KOPT-K1 (cell line): Measurements from ENCODE around the gene ARHGEF10L.

Experiments used
- H3K27ac ChIP-seq: fragments of 200-600 bp; sonication (generic); 2 replicates; pipeline ENCODE4 v1.5.1; 2016; ENCODE audit warnings: antibody characterized with exemption, mild to moderate bottlenecking, low read depth, low read length; ENCODE audit not compliant: poor library complexity, severe bottlenecking
- H3K36me3 ChIP-seq: fragments of 200-600 bp; sonication (generic); 2 replicates; pipeline ENCODE4 v1.5.1; 2017; ENCODE audit warnings: antibody characterized with exemption, mild to moderate bottlenecking, low read length, moderate library complexity; ENCODE audit not compliant: insufficient read depth
- H3K9me3 ChIP-seq: fragments of 200-600 bp; sonication (generic); 2 replicates; pipeline ENCODE4 v1.5.1; 2017; ENCODE audit warnings: antibody characterized with exemption, low read length, mild to moderate bottlenecking; ENCODE audit not compliant: insufficient read depth, poor library complexity, severe bottlenecking

Gene ARHGEF10L

DNA sequence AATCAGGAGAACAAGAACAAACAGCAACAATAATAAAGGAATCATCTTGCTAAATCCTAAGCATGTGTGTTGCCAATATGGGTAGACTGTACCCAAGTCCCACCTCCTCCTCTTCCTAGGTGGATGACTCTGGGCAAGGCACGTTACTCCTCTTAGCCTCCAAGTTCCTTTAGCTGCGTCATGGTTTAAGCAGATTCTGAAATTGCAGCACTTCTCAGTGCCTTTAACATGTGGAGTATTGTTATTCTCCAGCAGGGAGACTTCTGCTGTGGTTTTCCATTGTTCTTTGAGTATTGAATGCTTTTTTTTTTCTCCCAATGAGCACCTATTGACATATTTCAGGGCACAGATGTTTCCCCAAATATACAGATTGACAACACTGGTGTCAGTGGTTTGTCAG lies 15.5 kb downstream of the ARHGEF10L start:
- no peaks in the 10 kb centered on the region for H3K9me3 ChIP-seq
- no peak overlapping the region for H3K27ac ChIP-seq
- no peaks in the 10 kb centered on the region for H3K36me3 ChIP-seq

DNA sequence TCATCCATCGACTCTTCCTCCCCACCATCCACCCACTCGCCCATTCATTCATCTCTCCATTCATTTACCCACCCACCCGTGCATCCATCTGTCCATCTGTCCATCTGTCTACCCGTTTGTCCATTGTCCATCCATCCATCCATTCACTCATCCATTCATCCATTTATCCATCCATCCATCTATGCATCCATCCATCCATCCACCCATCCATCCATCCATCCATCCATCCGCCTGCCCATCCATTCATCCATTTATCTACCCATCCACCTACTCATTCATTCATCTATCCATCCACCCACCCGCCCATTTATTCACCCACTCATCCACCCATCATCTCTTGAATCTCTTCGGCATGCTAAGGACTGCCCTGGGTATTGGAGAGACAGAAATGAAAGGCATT lies 18.5 kb downstream of the ARHGEF10L start:
- Histone ChIP-seq H3K27ac (no peak overlapping the region), H3K36me3 (no peaks in the 10 kb centered on the region), H3K9me3 (no peaks in the 10 kb centered on the region)

DNA sequence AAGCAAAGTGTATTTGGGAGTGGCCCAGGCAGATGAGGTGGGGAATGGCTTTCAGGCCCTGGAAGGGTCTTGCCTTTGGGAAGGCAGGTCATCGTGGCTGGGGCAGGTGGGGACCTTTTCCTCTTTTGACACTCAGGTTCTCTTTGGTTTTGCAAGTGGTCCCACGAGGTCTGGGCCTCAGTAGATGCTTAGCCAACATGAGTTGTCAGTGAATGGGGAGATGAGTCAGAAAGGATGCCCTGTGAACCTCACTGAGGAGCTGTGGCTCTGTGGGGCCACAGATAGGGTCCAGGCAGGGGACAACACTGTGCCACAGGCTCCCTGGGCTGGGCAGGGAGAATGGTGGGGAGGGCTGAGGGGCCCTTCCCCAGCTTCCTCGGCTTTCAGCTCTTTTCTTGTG lies 19.0 kb downstream of the ARHGEF10L start:
- no peak overlapping the region for H3K27ac ChIP-seq
- H3K9me3 ChIP-seq, result no peaks in the 10 kb centered on the region
- H3K36me3 ChIP-seq, result no peaks in the 10 kb centered on the region

DNA sequence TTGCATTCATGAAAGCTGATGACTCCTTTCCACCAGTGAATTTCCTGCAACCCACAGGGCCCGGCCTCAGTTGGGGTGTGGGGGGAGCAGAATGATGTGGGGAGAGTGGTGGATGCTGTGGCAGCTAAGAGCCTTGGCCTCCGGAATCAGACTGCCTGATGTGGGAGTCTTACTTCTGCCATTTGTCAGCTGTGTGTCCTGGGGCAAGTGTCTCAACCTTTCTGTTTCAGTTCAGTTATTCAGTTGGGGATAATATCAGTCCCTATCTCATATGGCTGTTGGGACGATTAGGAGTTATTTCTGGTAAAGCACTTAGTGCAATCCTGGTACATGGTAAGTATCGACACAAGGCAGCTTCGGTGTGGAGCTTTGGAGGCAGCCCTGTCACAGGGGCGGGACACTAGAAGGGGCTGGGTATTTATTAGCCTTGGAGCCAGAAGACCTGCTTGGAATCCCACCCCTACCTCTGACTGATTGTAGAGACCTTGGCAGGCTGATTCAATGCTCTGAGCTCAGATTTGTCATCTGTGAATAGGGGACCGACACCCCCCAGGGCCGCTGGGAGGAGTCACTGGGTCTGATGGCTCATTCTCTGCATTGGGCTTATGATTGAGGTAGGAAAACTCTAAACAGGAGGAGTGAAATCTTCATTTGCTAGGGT lies 19.6 kb downstream of the ARHGEF10L start:
- no peaks in the 10 kb centered on the region for H3K9me3 ChIP-seq
- no peak overlapping the region for H3K27ac ChIP-seq
- no peaks in the 10 kb centered on the region for H3K36me3 ChIP-seq

DNA sequence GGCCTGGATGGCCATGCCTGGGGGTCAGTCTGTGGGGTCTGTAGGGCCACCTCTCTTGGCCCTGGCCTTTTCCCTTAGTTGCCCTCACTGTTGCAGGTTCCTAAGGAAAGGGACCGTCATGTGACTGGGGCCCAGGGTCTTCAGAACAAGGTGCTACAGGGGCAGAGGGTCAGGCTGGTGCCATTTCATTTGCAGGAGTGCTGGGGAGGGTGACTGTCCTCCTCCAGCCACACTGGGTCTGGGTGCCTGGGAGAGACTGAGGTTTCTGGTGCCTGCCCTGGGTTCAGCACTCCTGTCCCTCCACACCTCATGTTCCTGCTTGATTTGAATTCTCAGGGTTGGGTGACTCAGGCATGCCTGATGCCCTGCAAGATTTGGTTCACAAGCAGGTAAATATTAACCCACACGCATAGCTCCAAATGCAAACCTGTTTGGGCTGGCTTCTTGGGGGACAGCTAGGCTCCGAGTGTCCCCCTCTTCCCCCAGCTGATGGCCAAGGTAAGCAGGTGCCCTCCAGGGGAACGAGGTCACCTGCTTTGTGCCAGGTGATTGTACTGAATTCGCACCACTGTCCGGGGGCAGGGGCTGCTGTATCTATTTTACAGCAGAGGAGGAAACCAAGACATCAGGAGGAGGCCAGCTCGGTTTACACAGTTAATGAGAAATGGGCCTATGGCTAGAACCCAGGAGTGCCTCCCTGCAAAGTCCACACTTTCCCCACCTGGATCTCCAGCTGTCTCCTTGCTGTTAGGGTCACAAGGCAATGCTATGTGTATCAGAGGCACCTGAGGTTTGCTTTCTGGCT lies 20.3 kb downstream of the ARHGEF10L start:
- Histone ChIP-seq H3K9me3 (no peaks in the 10 kb centered on the region), H3K27ac (no peak overlapping the region)

DNA sequence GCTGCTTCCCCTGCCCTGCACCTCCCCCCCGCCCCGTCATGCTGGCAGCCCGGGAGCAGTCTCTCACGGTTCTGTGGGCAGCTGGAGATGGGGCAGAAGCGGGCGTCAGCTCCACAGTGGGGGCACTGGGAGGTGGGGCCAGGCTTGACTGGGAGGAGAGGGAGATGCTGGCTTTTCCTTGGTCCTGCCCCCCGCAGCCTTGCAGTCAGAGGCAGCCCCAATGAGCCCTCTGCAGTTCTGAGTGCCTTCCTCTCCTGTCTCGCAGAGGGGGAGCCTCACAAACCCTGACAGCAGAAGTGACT lies 21.7 kb downstream of the ARHGEF10L start:
- no peaks in the 10 kb centered on the region for H3K9me3 ChIP-seq
- H3K36me3 ChIP-seq, result no peaks in the 10 kb centered on the region
- no peak overlapping the region for H3K27ac ChIP-seq

More for the DNA sequence above, 20.3 kb downstream of the ARHGEF10L start:
- no peaks in the 10 kb centered on the region for H3K36me3 ChIP-seq

DNA sequence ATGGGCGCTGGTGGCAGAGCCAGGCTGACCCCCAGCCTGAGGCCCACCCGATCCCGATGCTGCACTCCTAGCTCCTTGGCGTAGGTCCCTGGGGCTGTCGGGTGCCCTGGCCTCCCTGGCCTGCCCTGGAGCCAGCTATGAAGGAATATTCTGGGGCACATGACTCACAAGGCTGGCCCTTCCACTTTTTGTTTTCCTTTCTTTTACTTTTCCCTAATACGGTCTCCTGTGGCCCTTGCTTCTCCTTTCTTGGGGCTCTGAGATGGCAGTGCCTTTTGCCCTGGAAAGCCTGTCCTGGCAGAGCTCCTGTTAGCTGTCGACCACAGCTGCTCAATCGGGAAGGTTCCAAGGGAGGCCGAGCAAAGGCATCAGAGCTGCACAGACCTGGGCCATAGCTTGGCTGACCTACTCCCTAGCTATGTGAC lies 22.1 kb downstream of the ARHGEF10L start:
- no peaks in the 10 kb centered on the region for H3K9me3 ChIP-seq
- H3K36me3 ChIP-seq, result no peaks in the 10 kb centered on the region
- no peak overlapping the region for H3K27ac ChIP-seq

DNA sequence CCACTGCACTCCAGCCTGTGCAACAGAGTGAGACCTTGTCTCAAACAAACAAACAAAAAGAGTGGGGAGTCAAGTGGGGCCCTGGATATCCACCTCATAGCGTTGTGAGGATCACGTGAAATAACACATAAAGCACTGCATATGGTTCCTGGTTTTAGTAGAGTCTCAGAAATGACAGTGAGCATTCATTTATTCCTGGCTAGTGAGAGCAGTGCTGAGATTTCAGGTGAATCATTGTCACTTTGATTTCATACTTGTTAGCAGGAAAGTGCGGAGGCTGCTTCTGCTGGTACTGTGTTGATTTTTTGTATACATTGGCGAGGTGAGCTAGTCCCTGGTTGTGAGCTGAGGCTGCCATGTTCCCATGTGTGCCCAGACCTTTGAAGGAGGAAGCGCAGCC lies 22.9 kb downstream of the ARHGEF10L start:
- Histone ChIP-seq H3K27ac (no peak overlapping the region), H3K36me3 (no peaks in the 10 kb centered on the region)

DNA sequence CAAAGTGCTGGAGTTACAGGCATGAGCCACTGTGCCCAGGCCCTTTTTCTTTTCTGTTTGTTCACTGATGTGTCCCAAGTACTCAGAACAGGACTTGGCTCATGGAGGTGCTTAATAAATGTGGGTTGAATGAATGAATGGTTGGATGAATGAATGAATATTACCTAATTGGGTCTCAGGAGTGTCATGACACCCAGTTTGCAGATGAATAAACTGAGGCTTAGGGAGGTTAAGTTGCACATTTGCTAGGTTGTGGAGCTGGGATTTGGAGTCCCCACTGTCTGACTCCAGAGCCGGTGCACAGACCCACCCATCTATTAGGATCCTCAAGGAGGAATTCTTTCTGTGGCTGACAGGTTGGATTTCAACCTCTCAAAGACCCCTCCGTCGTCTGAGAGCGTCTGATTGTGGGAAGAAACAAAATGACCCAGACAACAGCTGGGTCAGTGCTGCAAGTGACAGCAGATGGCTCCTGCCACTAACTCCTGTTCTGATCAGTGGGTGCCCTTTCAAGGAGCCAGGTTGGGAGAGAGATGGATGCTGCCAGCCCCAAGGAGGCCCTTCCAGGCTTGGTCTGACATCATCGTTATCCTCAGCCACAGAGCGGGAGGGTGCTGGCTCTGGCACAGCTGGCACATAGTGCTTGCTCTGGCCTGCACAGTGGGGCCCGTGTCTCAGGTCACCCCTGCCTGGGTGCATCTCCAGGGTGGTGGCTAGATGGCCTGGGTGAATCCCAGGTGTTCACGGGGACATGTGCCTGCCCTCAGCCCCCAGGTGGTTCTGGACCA lies 24.2 kb downstream of the ARHGEF10L start:
- H3K27ac ChIP-seq, result no peak overlapping the region
- H3K9me3 ChIP-seq, result no peaks in the 10 kb centered on the region
- no peaks in the 10 kb centered on the region for H3K36me3 ChIP-seq

More for the DNA sequence above, 22.9 kb downstream of the ARHGEF10L start:
- H3K9me3 ChIP-seq, result no peaks in the 10 kb centered on the region

DNA sequence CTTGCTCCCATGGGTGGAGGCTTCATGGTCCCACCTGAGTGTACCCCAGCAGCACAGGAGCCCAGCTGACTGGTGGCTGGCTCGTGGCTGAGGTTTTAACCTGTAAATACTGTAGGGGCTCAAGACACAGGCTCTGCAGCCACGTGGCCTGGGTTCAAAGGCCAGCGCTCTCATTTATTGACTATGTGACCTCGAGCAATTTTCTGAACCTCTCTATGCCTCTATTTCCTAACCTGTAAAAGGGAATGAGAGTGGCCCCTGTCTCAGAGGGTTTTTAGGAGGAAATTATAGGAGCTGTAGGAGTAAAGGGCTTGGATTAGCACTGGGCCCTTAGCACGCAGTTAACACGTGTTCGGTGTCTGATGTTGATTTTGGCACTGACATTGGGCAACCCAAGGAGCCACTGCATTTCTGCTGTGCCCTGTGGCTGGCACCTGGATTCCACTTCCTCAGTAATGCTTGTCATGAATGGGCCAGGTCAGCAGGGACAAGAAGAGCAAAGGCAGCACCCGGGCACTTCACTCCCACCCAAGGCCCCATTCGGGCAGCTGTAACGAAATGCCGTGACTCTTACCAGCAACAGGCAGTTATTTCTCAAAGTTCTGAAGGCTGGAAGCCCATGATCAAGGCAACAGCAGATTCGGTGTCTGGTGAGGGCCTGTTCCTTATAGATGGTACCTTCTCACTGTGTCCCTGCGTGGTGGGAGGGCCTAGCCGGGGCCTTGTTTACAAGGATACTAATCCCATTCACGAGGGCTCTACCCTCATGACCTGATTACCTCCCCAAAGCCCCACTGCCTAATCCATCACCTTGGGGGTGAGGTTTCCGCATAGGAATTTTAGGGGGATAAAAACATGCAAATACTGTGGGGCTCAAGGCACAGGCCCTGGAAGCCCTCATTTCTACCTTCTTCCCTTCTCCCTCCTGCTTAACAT lies 25.2 kb downstream of the ARHGEF10L start:
- Histone ChIP-seq H3K36me3 (no peaks in the 10 kb centered on the region), H3K9me3 (no peaks in the 10 kb centered on the region), H3K27ac (no peak overlapping the region)

DNA sequence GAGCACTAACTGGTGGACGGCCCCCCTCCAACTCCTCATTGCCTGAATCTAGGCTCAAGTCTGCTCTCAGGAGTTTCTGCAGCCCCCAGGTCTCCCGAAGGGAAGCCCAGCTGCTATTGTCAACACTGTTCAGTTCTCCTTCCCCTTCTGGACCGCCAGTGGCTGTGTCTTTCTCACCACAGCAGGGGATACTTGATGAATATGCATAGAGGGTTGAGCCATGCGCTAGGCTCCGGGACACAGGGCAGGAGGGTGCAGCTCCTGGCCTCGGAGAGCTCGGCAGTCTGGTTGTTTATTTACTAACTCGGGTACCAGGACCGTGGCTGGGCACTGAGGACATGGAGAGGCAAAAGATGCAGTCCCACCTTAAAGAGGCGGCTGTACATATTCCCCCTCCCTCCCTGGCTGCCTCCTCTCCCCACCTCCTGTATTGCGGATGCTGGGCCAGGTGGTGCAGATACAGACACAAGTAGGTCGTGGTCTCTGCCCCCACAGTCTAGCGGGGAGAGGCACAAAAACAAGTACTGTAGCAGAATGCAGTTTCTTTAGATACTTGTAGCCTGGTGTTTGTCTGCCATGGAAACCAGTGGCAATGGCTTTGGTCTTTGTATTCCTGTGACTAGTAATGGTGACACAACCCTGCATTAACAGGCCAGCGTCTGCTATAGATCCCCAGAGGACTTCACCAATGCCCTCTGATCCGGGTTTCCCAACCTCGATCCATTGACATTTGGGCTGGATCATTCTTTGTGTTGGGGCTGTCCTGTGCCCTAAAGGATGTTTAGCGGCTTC lies 26.2 kb downstream of the ARHGEF10L start:
- H3K9me3 ChIP-seq, result no peaks in the 10 kb centered on the region
- H3K36me3 ChIP-seq, result no peaks in the 10 kb centered on the region
- H3K27ac ChIP-seq, result no peak overlapping the region

DNA sequence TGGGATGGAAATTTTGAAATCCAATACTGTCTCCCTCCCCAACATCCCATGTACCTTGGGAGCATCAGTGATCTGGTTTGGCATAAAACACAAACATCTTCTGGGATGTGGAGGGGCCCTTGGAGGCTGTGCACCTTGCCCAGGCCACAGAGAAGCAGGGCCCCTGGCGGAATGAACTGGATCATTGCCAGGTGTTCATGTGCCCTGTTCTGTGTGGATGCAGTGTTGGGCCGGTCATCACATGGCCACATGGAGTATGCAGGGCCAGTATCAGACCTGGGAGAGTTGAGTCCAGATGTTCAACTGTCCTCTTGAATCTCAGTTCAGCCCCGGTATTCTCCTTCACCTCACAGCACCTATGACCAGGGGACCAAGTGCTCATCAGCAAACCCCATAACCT lies 26.9 kb downstream of the ARHGEF10L start:
- no peaks in the 10 kb centered on the region for H3K36me3 ChIP-seq
- no peak overlapping the region for H3K27ac ChIP-seq
- H3K9me3 ChIP-seq, result no peaks in the 10 kb centered on the region

DNA sequence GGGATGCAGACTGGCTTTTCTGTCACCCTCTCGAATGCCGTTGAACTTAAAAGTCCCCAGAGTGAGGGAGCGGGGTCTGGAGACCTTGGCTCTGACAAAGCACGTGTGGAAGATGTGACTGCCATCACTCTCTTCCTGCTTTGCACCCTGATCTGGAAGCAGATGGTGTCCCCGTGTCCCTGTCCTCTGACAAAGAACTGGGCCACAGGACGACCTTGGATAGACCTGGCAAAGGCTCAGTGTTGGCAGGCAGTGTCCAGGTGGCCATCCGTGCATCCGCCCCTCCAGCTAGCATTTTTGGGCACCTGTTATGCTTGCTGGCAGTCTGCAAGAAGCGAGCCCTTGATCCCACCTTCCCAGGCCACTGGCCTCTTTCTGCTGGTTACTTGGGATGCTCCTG lies 27.4 kb downstream of the ARHGEF10L start:
- Histone ChIP-seq H3K9me3 (no peaks in the 10 kb centered on the region), H3K27ac (no peak overlapping the region), H3K36me3 (no peaks in the 10 kb centered on the region)

DNA sequence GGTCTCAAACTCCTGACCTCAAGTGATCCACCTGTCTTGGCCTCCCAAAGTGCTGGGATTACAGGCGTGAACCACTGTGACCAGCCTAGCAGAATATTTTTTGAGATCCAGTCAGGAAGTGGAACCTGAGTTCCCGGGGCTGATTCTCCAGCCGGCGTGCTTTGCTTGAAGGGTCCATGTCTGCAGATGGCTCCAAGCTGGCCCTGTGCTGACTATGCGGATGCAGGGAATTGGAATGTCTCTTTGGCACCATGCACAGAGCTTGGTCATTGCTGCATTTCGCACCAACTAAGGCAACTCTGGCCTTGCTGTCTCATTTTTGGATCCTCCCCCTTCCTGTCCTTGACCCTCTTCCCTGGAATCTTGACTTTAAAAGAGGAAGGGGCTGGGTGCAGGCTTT lies 28.1 kb downstream of the ARHGEF10L start:
- no peaks in the 10 kb centered on the region for H3K9me3 ChIP-seq
- H3K27ac ChIP-seq, result no peak overlapping the region
- H3K36me3 ChIP-seq, result no peaks in the 10 kb centered on the region
